ENCODE data around the gene DROSHA. TPM values are rescaled to one million over a fixed set of nuclear protein-coding genes. Genes with fewer than 3 reads are reported as not detected.

The DROSHA gene
- total RNA-seq, 1 experiment from 2014 or later, result 106 TPM

DNA sequence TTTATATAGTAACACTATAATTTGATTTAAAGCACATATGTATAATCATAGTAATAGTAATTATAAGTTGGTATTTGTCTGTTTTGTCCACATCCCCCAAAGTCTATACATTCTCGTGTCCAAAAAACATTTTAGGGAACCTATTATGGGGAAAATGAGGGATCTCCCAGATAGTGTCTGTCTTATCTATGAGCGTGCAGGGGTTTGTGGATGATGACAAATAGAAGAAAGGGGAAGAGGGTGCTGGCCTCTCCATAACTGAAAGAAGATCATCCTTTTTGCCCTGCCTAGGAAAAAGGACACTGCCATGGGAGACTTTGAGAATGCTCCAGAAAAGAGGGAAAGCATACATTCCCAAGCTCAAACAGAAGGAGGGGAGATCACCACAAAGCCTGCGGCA is 45.5 kb upstream of the DROSHA start:
- Mint-ChIP-seq H3K4me3 (no peak overlapping the region), H3K27me3 (ENCODE audit: low read depth) (no peaks in the 10 kb centered on the region; the same call in 1 of the 2 replicates), H3K4me1 (peaks cover 3 to 4% of the 10 kb centered on the region in 2 experiments; a peak in 2 of 4 replicates), H3K9me3 (peaks cover 0 to under 1% of the 10 kb centered on the region in 2 experiments; a peak in 1 of 5 replicates), H3K27ac (no peak overlapping the region), H3K36me3 (ENCODE audit: insufficient read depth in 1 of 3, low read depth in 3 of 3) (peaks cover 0 to 1% (median 0%) of the 10 kb centered on the region in 3 experiments; a peak in 1 of 7 replicates)
- Histone ChIP-seq H3K56ac (ENCODE audit: insufficient read length, low read depth, low read length) (no peak overlapping the region), H4K8ac (replicated peaks; ENCODE audit: insufficient read length, low read depth, low read length) (no peak overlapping the region), H3K79me2 (ENCODE audit: insufficient read depth, low read length) (no peaks in the 10 kb centered on the region), H3T11ph (ENCODE audit: low read length) (no peak overlapping the region), H2BK20ac (ENCODE audit: low read depth, low read length, poor library complexity, severe bottlenecking) (no peak overlapping the region), H3K27me3 (ENCODE audit: insufficient read depth, low read length) (no peaks in the 10 kb centered on the region), H3K27ac (ENCODE audit: insufficient read length, low read depth, low read length) (no peak overlapping the region), H2BK5ac (ENCODE audit: insufficient read length, low read length) (no peak overlapping the region), H4K91ac (ENCODE audit: insufficient read length, low read depth, low read length) (no peak overlapping the region), H3K14ac (ENCODE audit: insufficient read depth, low read length) (no peak overlapping the region), H3K23me2 (ENCODE audit: insufficient read length, low read depth, low read length, poor library complexity, severe bottlenecking) (no peaks in the 10 kb centered on the region), H4K20me1 (ENCODE audit: control insufficient read depth, insufficient read depth, insufficient read length) (no peaks in the 10 kb centered on the region), H2BK15ac (ENCODE audit: low read depth, low read length) (no peak overlapping the region), H3K79me1 (ENCODE audit: insufficient read depth, low read depth, low read length, poor library complexity, severe bottlenecking) (no peaks in the 10 kb centered on the region), H2AK5ac (ENCODE audit: insufficient read length, low read length) (no peak overlapping the region), H2AFZ (ENCODE audit: low read length) (no peak overlapping the region), H3K9ac (ENCODE audit: extremely low read depth, insufficient read length, low read length) (no peak overlapping the region), H3K4me2 (ENCODE audit: insufficient read depth, insufficient read length, low read length) (no peak overlapping the region), H3K4ac (ENCODE audit: low read depth, low read length) (no peak overlapping the region), H3K23ac (ENCODE audit: insufficient read length, low read depth, low read length) (no peak overlapping the region), H3K18ac (ENCODE audit: insufficient read length, low read depth, low read length) (no peak overlapping the region), H2BK12ac (ENCODE audit: insufficient read length, low read depth, low read length) (no peak overlapping the region), H3K4me1 (ENCODE audit: insufficient read depth, low read length) (no peaks in the 10 kb centered on the region), H3K9me3 (ENCODE audit: control insufficient read depth, low read depth, low read length) (no peaks in the 10 kb centered on the region), H4K5ac (ENCODE audit: insufficient read length, low read depth, low read length) (no peak overlapping the region), H2BK120ac (ENCODE audit: low read depth, low read length, poor library complexity, severe bottlenecking) (no peak overlapping the region)
- WGBS (ENCODE audit: extremely low coverage, insufficient read length, low lambda C conversion rate), result no CpG with 5 or more reads among the region's 3 CpGs
- DNase-seq, result no peak
- TF ChIP-seq, protein P1, sequence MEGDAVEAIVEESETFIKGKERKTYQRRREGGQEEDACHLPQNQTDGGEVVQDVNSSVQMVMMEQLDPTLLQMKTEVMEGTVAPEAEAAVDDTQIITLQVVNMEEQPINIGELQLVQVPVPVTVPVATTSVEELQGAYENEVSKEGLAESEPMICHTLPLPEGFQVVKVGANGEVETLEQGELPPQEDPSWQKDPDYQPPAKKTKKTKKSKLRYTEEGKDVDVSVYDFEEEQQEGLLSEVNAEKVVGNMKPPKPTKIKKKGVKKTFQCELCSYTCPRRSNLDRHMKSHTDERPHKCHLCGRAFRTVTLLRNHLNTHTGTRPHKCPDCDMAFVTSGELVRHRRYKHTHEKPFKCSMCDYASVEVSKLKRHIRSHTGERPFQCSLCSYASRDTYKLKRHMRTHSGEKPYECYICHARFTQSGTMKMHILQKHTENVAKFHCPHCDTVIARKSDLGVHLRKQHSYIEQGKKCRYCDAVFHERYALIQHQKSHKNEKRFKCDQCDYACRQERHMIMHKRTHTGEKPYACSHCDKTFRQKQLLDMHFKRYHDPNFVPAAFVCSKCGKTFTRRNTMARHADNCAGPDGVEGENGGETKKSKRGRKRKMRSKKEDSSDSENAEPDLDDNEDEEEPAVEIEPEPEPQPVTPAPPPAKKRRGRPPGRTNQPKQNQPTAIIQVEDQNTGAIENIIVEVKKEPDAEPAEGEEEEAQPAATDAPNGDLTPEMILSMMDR (conservative IDR thresholded peaks at IDR 0.05), result no peak

Data from H9 (cell line).